GM12878 (cell line): ENCODE results near the gene ADCY2. TPM values are rescaled to one million over a fixed set of nuclear protein-coding genes. Genes with fewer than 3 reads are reported as not detected.

Source experiments
- ATAC-seq: fragments of 200-7000 bp; cut with Tn5 transposase; 3 replicates; pipeline ENCODE4 v1.9.1; 2020; ENCODE audit warnings: mild to moderate bottlenecking, moderate library complexity
- BruUV-seq: library from RNA; stranded (reverse); fragments of 400-500 nt; replicated peaks from 2 replicates; lab custom pipeline; 2021; lab: Mats Ljungman, UMichigan
- CTCF ChIA-PET: fragments of 300-600 bp; sonication (Branson Sonifier 250); formaldehyde crosslinking; extraction: SDS; loops from one replicate; lab custom pipeline; 2021; ENCODE audit warnings: inconsistent platforms; lab: Yijun Ruan, JAX
- POLR2A ChIA-PET: fragments of 350-600 bp; formaldehyde crosslinking; extraction: SDS; loops from one replicate; lab custom pipeline; 2021; ENCODE audit warnings: inconsistent platforms; lab: Charles Lee
- RAD21 ChIA-PET: fragments of 300-600 bp; sonication (Branson Sonifier 250); formaldehyde crosslinking; loops from one replicate; lab custom pipeline; 2023; ENCODE audit warnings: antibody characterized with exemption; ENCODE audit not compliant: unreplicated experiment; lab: Charles Lee
- SMC1A ChIA-PET: fragments of 300-600 bp; sonication (Branson Sonifier 250); formaldehyde crosslinking; loops from one replicate; lab custom pipeline; 2023; ENCODE audit not compliant: unreplicated experiment, uncharacterized antibody; lab: Charles Lee
- DNase-seq: peaks from one replicate; pipeline ENCODE4 v3.0.0-alpha.2; 2011; ENCODE audit warnings: low read depth, low spot score
- FAIRE-seq: peaks from 3 replicates; lab custom pipeline; 2011; peaks lifted over from hg19 to GRCh38; lab: Jason Lieb, UNC
- H2AFZ ChIP-seq: 2 replicates; pipeline ENCODE4 v1.6.0; 2011; ENCODE audit warnings: low read depth, low read length, control low read depth; ENCODE audit not compliant: control insufficient read depth
- H3K27ac ChIP-seq: 2 replicates; pipeline ENCODE4 v1.5.1; 2011; ENCODE audit warnings: control low read depth; ENCODE audit not compliant: control insufficient read depth, insufficient read depth
- H3K27me3 ChIP-seq, 2 experiments: replicated peaks in 1 of 2; 2 replicates each; pipeline versions ENCODE4 v1.6.0 to v1.6.1; 2011; ENCODE audit warnings: low read length in 1 of 2; ENCODE audit not compliant: control insufficient read depth in 2 of 2, insufficient read depth in 2 of 2
- H3K36me3 ChIP-seq, 2 experiments: 2 replicates each; pipeline ENCODE4 v1.5.1; 2011; ENCODE audit warnings: low read length in 1 of 2; ENCODE audit not compliant: control insufficient read depth in 2 of 2, insufficient read depth in 2 of 2
- H3K4me1 ChIP-seq: 2 replicates; pipeline ENCODE4 v1.6.1; 2011; ENCODE audit warnings: mild to moderate bottlenecking, low read length, moderate library complexity, mixed read lengths; ENCODE audit not compliant: control insufficient read depth, insufficient read depth
- H3K4me2 ChIP-seq: 2 replicates; pipeline ENCODE4 v1.6.0; 2011; ENCODE audit warnings: control low read depth; ENCODE audit not compliant: control insufficient read depth, insufficient read depth
- H3K4me3 ChIP-seq: fragments of 200-600 bp; sonication (generic); 2 replicates; pipeline ENCODE4 v1.5.1; 2016
- H3K79me2 ChIP-seq: 2 replicates; pipeline ENCODE4 v1.6.0; 2011; ENCODE audit warnings: low read length; ENCODE audit not compliant: control insufficient read depth, insufficient read depth
- H3K9ac ChIP-seq: 2 replicates; pipeline ENCODE4 v1.8.0; 2011; ENCODE audit warnings: low read length, control low read depth, mixed read lengths; ENCODE audit not compliant: control insufficient read depth, insufficient read depth
- H3K9me3 ChIP-seq: replicated peaks from 3 replicates; pipeline ENCODE4 v1.5.1; 2011; ENCODE audit warnings: mild to moderate bottlenecking, low read length; ENCODE audit not compliant: control insufficient read depth, insufficient read depth
- H4K20me1 ChIP-seq: 2 replicates; pipeline ENCODE4 v1.6.0; 2011; ENCODE audit not compliant: control insufficient read depth, insufficient read depth
- CBFB ChIP-seq: IDR thresholded peaks from 2 replicates; pipeline ENCODE4 v1.6.1; 2016; ENCODE audit warnings: antibody characterized with exemption, low read depth
- CREB1 ChIP-seq: IDR thresholded peaks from 2 replicates; pipeline ENCODE4 v1.6.1; 2012; ENCODE audit warnings: low read depth, mild to moderate bottlenecking, inconsistent platforms
- ESRRA ChIP-seq: IDR thresholded peaks from 2 replicates; pipeline ENCODE4 v1.6.1; 2012; ENCODE audit warnings: mild to moderate bottlenecking, low read length, improper control_type of control experiment
- IKZF1 ChIP-seq: fragments of 450-650 bp; conservative IDR thresholded peaks from 2 replicates; pipeline ENCODE4 v1.6.1; 2017; ENCODE audit warnings: antibody characterized with exemption, mild to moderate bottlenecking
- KLF5 ChIP-seq: fragments of 450-650 bp; IDR thresholded peaks from 2 replicates; pipeline ENCODE4 v1.6.1; 2014; ENCODE audit warnings: mild to moderate bottlenecking; ENCODE audit not compliant: partially characterized antibody
- NKRF ChIP-seq: fragments of 450-650 bp; conservative IDR thresholded peaks from 2 replicates; pipeline ENCODE4 v1.6.1; 2017; ENCODE audit warnings: mild to moderate bottlenecking, moderate library complexity
- PAX5 ChIP-seq: IDR thresholded peaks from 2 replicates; pipeline ENCODE4 v1.6.1; 2011; ENCODE audit warnings: low read depth, low read length, borderline replicate concordance
- RCOR1 ChIP-seq: conservative IDR thresholded peaks from 2 replicates; pipeline ENCODE4 v1.6.1; 2012; ENCODE audit warnings: low read depth, low read length, improper control_type of control experiment
- SMC3 ChIP-seq: IDR thresholded peaks from 2 replicates; pipeline ENCODE4 v1.6.1; 2011; ENCODE audit warnings: low read length, improper control_type of control experiment, borderline replicate concordance
- WGBS: methylation state at CpG from one replicate; pipeline ENCODE4 v1.1.6; 2016; ENCODE audit warnings: low lambda C conversion rate; ENCODE audit not compliant: insufficient replicate concordance, insufficient coverage; ENCODE audit errors: missing lambda C conversion rate; 5-methylcytosine and 5-hydroxymethylcytosine counted together
- in situ Hi-C: fragments of 300-500 bp; cut with MboI; formaldehyde crosslinking; loops from 9 replicates; pipeline ENCODE4 v1.14.3; 2018; ENCODE audit warnings: mixed read lengths
- intact Hi-C: fragments of 100-400 bp; cut with micrococcal nuclease; formaldehyde crosslinking; loops from one replicate; pipeline ENCODE4 v1.14.2; 2022; ENCODE audit not compliant: unreplicated experiment
- polyA plus RNA-seq, 11 experiments: library from polyadenylated mRNA; depleted of rRNA in 4 of 11; unstranded in 6 of 11; stranded (reverse) in 5 of 11; fragments of >200 nt; fragmentation: Nextera tagmentation in 4 of 11; fragmentation: Illumina TruSeq in 1 of 11; extraction: Ambion mirVana in 4 of 11; extraction: Trizol in 1 of 11; gene quantifications; 1 replicate in 1 of 11; 2 replicates in 10 of 11; pipeline versions ENCODE4 v1.2.1 to v1.2.3, GENCODE V29; 2011 to 2016; ENCODE audit warnings: inconsistent platforms in 2 of 11, missing spikeins in 2 of 11, low read depth in 1 of 11
- total RNA-seq, 4 experiments: library from RNA; depleted of rRNA in 3 of 4; stranded (reverse); fragments of >200 nt in 3 of 4; fragmentation: Illumina TruSeq in 1 of 4; extraction: Trizol in 1 of 4; gene quantifications; 2 replicates each; pipeline versions ENCODE4 v1.2.1 to v1.2.3, GENCODE V29; 2013 to 2021
- TF ChIP-seq, protein P1 (sequence below): fragments of 450-650 bp; IDR thresholded peaks from 2 replicates; pipeline ENCODE4 v1.6.1; 2017; ENCODE audit warnings: low read depth, mild to moderate bottlenecking, moderate library complexity
- TF ChIP-seq, protein P2 (sequence below): IDR thresholded peaks from 2 replicates; pipeline ENCODE4 v1.6.1; 2012; ENCODE audit warnings: low read length, inconsistent platforms
- TF ChIP-seq, protein P3 (sequence below): IDR thresholded peaks from 2 replicates; pipeline ENCODE4 v1.6.1; 2011; ENCODE audit warnings: borderline replicate concordance, low read depth, mild to moderate bottlenecking, moderate library complexity, low read length; ENCODE audit not compliant: insufficient read depth, poor library complexity, severe bottlenecking
- TF ChIP-seq, protein P4 (sequence below): fragments of 450-650 bp; IDR thresholded peaks from 2 replicates; pipeline ENCODE4 v1.6.1; 2017; ENCODE audit warnings: borderline replicate concordance
- TF ChIP-seq, protein P5 (sequence below): fragments of 450-650 bp; IDR thresholded peaks from 2 replicates; pipeline ENCODE4 v1.6.1; 2017; ENCODE audit warnings: antibody characterized with exemption, mild to moderate bottlenecking, moderate library complexity

The ADCY2 gene
- total and polyA plus RNA-seq, 10 of the 15 experiments (the other 5 are each of a cell fraction or from before 2014, with no cell fraction given): 0.07 to 0.26 TPM; not detected in 8

DNA sequence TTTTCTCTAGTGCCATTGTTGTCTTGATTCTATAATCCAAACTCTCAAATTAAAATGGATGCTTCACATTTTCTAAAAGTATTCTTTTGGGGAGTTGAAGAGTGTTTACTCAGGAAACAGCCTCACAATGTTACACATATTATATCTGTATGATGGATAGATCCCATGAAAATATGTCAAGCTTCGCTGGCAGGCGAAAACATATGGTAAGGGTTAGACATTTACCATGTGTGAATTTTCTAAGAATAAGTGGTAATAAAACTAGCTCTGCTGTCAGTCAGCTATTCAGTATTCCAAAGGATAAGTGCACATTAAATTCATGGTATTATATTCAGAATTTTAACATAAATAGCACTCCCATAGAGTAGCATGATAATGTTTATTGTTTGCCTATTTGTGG, 13.3 kb upstream of the ADCY2 start:
- 0% methylated on average over 2 of the region's 2 CpGs for WGBS
- no peaks in the 10 kb centered on the region for H3K27me3 ChIP-seq
- intact Hi-C loops: no loop called here
- no peak for TF ChIP-seq KLF5
- TF ChIP-seq, protein P1, sequence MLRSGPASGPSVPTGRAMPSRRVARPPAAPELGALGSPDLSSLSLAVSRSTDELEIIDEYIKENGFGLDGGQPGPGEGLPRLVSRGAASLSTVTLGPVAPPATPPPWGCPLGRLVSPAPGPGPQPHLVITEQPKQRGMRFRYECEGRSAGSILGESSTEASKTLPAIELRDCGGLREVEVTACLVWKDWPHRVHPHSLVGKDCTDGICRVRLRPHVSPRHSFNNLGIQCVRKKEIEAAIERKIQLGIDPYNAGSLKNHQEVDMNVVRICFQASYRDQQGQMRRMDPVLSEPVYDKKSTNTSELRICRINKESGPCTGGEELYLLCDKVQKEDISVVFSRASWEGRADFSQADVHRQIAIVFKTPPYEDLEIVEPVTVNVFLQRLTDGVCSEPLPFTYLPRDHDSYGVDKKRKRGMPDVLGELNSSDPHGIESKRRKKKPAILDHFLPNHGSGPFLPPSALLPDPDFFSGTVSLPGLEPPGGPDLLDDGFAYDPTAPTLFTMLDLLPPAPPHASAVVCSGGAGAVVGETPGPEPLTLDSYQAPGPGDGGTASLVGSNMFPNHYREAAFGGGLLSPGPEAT: no peak
- TF ChIP-seq, protein P2, sequence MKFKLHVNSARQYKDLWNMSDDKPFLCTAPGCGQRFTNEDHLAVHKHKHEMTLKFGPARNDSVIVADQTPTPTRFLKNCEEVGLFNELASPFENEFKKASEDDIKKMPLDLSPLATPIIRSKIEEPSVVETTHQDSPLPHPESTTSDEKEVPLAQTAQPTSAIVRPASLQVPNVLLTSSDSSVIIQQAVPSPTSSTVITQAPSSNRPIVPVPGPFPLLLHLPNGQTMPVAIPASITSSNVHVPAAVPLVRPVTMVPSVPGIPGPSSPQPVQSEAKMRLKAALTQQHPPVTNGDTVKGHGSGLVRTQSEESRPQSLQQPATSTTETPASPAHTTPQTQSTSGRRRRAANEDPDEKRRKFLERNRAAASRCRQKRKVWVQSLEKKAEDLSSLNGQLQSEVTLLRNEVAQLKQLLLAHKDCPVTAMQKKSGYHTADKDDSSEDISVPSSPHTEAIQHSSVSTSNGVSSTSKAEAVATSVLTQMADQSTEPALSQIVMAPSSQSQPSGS: no peak
- no peak for TF ChIP-seq NKRF
- no peak for TF ChIP-seq PAX5
- TF ChIP-seq, protein P3, sequence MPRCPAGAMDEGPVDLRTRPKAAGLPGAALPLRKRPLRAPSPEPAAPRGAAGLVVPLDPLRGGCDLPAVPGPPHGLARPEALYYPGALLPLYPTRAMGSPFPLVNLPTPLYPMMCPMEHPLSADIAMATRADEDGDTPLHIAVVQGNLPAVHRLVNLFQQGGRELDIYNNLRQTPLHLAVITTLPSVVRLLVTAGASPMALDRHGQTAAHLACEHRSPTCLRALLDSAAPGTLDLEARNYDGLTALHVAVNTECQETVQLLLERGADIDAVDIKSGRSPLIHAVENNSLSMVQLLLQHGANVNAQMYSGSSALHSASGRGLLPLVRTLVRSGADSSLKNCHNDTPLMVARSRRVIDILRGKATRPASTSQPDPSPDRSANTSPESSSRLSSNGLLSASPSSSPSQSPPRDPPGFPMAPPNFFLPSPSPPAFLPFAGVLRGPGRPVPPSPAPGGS: no peak
- TF ChIP-seq CBFB: no peak
- TF ChIP-seq IKZF1: no peak
- TF ChIP-seq, protein P4, sequence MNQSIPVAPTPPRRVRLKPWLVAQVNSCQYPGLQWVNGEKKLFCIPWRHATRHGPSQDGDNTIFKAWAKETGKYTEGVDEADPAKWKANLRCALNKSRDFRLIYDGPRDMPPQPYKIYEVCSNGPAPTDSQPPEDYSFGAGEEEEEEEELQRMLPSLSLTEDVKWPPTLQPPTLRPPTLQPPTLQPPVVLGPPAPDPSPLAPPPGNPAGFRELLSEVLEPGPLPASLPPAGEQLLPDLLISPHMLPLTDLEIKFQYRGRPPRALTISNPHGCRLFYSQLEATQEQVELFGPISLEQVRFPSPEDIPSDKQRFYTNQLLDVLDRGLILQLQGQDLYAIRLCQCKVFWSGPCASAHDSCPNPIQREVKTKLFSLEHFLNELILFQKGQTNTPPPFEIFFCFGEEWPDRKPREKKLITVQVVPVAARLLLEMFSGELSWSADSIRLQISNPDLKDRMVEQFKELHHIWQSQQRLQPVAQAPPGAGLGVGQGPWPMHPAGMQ: no peak
- TF ChIP-seq SMC3: no peak
- no peak for TF ChIP-seq RCOR1
- TF ChIP-seq, protein P5, sequence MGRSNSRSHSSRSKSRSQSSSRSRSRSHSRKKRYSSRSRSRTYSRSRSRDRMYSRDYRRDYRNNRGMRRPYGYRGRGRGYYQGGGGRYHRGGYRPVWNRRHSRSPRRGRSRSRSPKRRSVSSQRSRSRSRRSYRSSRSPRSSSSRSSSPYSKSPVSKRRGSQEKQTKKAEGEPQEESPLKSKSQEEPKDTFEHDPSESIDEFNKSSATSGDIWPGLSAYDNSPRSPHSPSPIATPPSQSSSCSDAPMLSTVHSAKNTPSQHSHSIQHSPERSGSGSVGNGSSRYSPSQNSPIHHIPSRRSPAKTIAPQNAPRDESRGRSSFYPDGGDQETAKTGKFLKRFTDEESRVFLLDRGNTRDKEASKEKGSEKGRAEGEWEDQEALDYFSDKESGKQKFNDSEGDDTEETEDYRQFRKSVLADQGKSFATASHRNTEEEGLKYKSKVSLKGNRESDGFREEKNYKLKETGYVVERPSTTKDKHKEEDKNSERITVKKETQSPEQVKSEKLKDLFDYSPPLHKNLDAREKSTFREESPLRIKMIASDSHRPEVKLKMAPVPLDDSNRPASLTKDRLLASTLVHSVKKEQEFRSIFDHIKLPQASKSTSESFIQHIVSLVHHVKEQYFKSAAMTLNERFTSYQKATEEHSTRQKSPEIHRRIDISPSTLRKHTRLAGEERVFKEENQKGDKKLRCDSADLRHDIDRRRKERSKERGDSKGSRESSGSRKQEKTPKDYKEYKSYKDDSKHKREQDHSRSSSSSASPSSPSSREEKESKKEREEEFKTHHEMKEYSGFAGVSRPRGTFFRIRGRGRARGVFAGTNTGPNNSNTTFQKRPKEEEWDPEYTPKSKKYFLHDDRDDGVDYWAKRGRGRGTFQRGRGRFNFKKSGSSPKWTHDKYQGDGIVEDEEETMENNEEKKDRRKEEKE: no peak
- no peak for TF ChIP-seq ESRRA
- no peak for TF ChIP-seq CREB1

More for the DNA sequence above, 13.3 kb upstream of the ADCY2 start:
- no peaks in the 10 kb centered on the region for H3K9me3 ChIP-seq
- H2AFZ ChIP-seq: no peak overlapping the region
- no peaks in the 10 kb centered on the region for H3K36me3 ChIP-seq
- ChIA-PET SMC1A (no interaction called here), RAD21 (no interaction called here), POLR2A (no interaction called here), CTCF (interaction anchor here (0.5 kb wide), 1 partner anchor 35 kb away, joined by 4 read pairs; no protein-coding TSS in a partner anchor)
- no peak overlapping the region for H3K27ac ChIP-seq
- no peaks in the 10 kb centered on the region for H4K20me1 ChIP-seq
- no peaks in the 10 kb centered on the region for H3K4me1 ChIP-seq
- in situ Hi-C loops: no loop called here
- no peaks in the 10 kb centered on the region for H3K79me2 ChIP-seq
- H3K4me3 ChIP-seq: no peak overlapping the region
- no peak overlapping the region for H3K9ac ChIP-seq
- FAIRE-seq (no peak), DNase-seq (no peak), ATAC-seq (no peak)
- BruUV-seq: no TSS peak
- no peak overlapping the region for H3K4me2 ChIP-seq
